NCI-H524 (cell line): Measurements from ENCODE around the gene TLCD3A.
"Not testable (repeated sequence)": the region's sequence is repeated elsewhere in the genome, so short reads cannot be mapped to it uniquely, and the experiment has no call there.

Experiments used
- DNase-seq, 2 experiments: peaks; one replicate each; lab custom pipeline; 2025; lab: John Stamatoyannopoulos, UW

The TLCD3A gene

DNA sequence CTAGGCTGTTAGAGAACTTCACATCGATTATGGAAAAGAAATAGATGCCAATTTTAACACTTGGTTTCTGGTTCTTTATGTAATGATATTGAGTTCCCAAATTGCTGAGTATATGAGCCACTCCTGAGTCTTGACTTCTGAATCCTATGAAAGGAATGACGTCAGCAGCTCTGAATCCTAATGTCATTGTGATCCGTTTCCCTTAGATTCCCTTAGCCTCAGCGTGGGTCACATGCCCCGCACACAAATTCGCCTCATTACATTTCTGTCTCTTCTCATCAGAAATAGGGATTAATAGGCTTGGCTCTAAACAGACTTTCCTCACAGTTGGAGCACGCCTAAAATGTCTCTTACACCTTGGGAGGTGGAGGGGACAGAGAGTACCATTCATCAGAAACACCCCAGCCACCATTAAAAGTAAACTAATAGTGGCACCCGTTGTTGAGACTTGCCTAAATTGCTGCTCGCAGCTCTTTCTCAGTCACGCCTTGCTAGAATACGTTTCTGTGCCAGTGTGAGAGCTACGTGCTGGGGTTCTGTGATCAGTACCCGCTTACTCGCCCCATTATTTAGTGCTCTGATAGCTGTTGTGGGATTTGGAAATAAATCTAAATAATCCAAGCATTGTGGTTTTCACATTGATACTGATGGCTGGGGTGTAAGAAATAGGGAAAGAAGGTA is 56.9 kb downstream of the TLCD3A start:
- no peak for DNase-seq

DNA sequence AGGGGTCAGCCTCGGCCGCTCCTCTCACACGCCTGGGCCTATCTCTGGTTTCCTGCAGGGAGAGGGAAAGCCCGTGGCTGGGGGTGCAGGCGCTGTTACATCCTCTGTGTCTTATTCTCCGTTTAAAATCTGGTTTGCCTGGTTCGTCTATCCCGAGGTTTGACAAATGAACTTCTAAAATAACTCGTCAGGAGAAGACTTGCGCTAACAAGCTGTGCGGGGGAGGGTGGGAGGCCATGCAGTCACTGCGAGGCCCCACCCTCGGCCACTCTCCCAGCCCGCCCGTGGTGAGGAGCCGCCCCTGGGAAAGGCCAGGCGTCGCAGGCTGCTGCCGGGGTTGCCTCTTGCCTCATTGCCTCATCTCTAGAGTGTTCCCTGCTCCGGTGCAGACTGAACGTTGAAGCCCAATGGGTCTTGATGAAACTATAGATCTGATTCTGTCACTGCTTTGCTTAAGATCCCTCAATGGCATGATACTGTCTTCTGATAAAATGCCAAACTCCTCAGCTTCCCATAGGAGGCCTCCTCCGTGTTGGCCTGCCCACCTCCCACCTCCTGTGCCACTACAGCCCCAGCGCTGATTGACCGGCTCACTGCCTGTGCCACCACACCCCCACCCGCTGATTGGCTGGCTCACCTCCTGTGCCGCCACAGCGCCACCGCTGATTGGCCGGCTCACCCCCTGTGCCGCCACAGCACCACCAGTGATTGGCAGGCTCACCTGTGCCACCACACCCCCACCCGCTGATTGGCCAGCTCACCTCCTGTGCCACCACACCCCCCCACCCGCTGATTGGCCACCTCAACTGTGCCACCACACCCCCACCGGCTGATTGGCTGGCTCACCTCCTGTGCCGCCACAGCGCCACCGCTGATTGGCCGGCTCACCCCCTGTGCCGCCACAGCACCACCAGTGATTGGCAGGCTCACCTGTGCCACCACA is 57.8 kb downstream of the TLCD3A start:
- DNase-seq, result not testable (repeated sequence)

DNA sequence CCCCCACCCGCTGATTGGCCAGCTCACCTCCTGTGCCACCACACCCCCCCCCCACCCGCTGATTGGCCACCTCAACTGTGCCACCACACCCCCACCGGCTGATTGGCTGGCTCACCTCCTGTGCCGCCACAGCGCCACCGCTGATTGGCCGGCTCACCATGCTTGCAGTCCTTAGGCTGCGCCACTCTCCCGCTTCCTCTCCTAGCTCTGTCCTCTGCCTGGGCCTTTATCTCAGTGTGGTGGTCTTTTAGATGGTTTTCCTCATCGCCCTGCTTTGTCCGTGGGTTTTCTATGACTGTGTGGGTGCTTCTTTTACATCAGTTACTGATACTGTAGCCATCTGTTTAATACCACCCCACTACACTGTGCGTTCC is 58.5 kb downstream of the TLCD3A start:
- not testable (repeated sequence) for DNase-seq

DNA sequence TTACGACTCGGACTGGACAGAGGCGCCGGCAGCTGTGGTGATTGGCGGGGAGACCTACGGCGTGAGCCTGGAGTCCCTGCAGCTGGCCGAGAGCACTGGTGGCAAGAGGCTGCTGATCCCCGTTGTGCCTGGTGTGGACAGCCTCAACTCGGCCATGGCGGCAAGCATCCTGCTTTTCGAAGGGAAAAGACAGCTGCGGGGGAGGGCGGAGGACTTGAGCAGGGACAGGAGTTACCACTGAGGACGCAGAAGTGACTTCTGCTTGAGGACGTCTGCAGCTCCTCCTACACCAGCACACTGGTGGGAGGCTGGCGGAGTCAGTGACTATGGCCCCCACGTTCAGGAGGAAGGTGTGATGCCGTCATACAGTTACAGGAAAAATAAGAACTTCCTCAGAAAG is 59.4 kb downstream of the TLCD3A start:
- DNase-seq, result no peak

DNA sequence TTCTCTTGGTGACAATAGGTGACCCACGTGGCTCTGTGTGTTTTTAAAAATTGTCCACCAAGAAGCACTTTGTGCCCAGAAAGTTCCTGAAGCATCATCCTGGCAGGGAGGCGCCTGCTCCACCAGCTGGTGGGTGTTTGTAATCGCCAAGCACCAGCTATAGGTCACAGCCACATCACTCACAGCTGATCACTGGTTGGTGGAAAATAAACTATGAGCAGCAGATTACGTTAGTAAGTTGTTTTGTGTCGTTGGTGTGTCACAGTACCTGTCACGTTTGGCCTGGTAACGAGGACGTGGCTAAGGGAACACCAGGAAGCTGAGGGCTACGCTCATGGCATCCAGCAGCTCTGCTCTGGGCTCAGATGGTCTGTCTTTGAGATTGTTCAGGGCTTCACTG is 59.9 kb downstream of the TLCD3A start:
- DNase-seq, result no peak
